HepG2 (cell line): Measurements from ENCODE around the gene DDR1. TPM values are rescaled to one million over a fixed set of nuclear protein-coding genes. Genes with fewer than 3 reads are reported as not detected.

Experiments
- ARID5B ChIP-seq: IDR thresholded peaks from 2 replicates; pipeline ENCODE4 v1.4.0; 2020; ENCODE audit warnings: mild to moderate bottlenecking, missing genetic modification reagents
- GZF1 ChIP-seq: sonication (generic); formaldehyde crosslinking; IDR thresholded peaks from 2 replicates; pipeline ENCODE4 v1.5.1; 2020; ENCODE audit warnings: mild to moderate bottlenecking, missing genetic modification reagents
- HDAC2 ChIP-seq: sonication (generic); formaldehyde crosslinking; IDR thresholded peaks from 2 replicates; pipeline ENCODE4 v1.4.0; 2020; ENCODE audit warnings: missing genetic modification reagents
- SYNCRIP ChIP-seq: fragments of 200-400 bp; formaldehyde crosslinking; IDR thresholded peaks from 2 replicates; pipeline ENCODE4 v1.6.1; 2018; ENCODE audit warnings: mild to moderate bottlenecking, low read depth, low read length; ENCODE audit not compliant: insufficient read depth
- ZNF75D ChIP-seq: sonication (generic); formaldehyde crosslinking; IDR thresholded peaks from 2 replicates; pipeline ENCODE4 v1.8.1; 2023; ENCODE audit warnings: missing genetic modification reagents, mild to moderate bottlenecking, borderline replicate concordance
- ZSCAN25 ChIP-seq: sonication (generic); formaldehyde crosslinking; IDR thresholded peaks from 2 replicates; pipeline ENCODE4 v1.8.0; 2022; ENCODE audit warnings: mild to moderate bottlenecking, missing genetic modification reagents
- polyA plus RNA-seq, 8 experiments: library from polyadenylated mRNA; depleted of rRNA in 3 of 8; stranded (reverse) in 7 of 8; unstranded in 1 of 8; fragments of >200 nt; fragmentation: Illumina TruSeq in 4 of 8; extraction: Trizol in 4 of 8; gene quantifications; 2 replicates each; pipeline versions ENCODE4 v1.2.1 to v1.2.3, GENCODE V29; 2011 to 2016; ENCODE audit warnings: low read depth in 4 of 8, missing spikeins in 1 of 8, mixed read lengths in 1 of 8; ENCODE audit not compliant: insufficient read depth in 1 of 8
- total RNA-seq, 5 experiments: library from RNA; depleted of rRNA; stranded (reverse); fragments of >200 nt; fragmentation: Illumina TruSeq; extraction: Trizol; gene quantifications; 2 replicates each; pipeline ENCODE4 v1.2.3, GENCODE V29; 2016; ENCODE audit warnings: low read depth in 1 of 5
- TF ChIP-seq, protein P1 (sequence below): IDR thresholded peaks from 2 replicates; pipeline ENCODE4 v1.6.1; 2016; ENCODE audit warnings: low read depth, missing genetic modification reagents, missing compliant biosample characterization
- TF ChIP-seq, protein P2 (sequence below): sonication (generic); formaldehyde crosslinking; IDR thresholded peaks from 2 replicates; pipeline ENCODE4 v1.8.1; 2022; ENCODE audit warnings: low read depth, mild to moderate bottlenecking, missing genetic modification reagents
- TF ChIP-seq, protein P3 (sequence below): sonication (generic); formaldehyde crosslinking; IDR thresholded peaks from 2 replicates; pipeline ENCODE4; 2020; ENCODE audit warnings: missing genetic modification reagents, mild to moderate bottlenecking, borderline replicate concordance
- TF ChIP-seq, protein P4 (sequence below): sonication (generic); formaldehyde crosslinking; IDR thresholded peaks from 2 replicates; pipeline ENCODE4 v1.8.1; 2023; ENCODE audit warnings: mild to moderate bottlenecking, missing genetic modification reagents

The DDR1 gene
- total and polyA plus RNA-seq, 2 of the 13 experiments (the other 11 are each of a cell fraction or from before 2014, with no cell fraction given): 16.7 to 20.2 TPM

DNA sequence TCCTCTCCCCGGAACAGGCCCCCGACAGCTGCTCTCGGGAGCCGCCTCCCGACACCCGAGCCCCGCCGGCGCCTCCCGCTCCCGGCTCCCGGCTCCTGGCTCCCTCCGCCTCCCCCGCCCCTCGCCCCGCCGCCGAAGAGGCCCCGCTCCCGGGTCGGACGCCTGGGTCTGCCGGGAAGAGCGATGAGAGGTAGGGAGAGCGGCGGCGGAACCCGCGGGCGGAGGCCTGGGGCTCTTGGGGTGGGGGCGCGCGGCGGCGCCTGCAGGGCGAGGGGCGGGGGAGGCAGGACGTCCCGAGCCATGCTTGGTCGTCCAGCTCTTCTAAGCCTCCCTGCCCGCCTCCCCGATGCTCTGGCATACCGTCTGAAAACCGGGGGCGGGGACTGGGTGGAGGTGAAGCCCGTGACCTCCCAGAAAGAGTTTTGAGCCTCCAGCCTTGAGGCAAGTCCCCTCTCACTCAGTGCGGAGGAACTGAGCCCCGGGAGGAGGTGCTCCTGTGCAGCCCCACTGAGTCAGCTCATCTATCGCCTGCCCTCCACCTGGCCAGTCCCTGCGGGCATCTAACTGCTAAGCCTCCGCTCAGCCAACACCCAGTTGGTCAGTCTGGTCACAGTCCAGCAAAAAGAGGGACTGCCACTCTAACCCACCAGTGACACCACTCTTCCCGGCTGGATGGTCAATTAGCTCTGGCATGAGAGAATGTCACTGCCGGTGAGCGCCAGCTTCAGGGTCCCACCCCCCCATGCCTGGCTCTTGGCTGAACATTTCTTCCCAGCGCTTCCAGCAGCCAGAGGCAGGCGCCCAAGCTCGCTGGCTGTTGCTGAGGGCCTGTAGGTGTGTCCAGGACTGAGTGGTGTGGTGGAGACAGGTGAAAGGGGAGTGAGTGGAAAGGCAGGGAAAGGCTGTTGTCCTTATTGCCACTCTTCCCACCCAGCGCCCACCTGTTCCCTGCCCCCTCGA is 482 bp downstream of the DDR1 start (continued):
- TF ChIP-seq, protein P1, sequence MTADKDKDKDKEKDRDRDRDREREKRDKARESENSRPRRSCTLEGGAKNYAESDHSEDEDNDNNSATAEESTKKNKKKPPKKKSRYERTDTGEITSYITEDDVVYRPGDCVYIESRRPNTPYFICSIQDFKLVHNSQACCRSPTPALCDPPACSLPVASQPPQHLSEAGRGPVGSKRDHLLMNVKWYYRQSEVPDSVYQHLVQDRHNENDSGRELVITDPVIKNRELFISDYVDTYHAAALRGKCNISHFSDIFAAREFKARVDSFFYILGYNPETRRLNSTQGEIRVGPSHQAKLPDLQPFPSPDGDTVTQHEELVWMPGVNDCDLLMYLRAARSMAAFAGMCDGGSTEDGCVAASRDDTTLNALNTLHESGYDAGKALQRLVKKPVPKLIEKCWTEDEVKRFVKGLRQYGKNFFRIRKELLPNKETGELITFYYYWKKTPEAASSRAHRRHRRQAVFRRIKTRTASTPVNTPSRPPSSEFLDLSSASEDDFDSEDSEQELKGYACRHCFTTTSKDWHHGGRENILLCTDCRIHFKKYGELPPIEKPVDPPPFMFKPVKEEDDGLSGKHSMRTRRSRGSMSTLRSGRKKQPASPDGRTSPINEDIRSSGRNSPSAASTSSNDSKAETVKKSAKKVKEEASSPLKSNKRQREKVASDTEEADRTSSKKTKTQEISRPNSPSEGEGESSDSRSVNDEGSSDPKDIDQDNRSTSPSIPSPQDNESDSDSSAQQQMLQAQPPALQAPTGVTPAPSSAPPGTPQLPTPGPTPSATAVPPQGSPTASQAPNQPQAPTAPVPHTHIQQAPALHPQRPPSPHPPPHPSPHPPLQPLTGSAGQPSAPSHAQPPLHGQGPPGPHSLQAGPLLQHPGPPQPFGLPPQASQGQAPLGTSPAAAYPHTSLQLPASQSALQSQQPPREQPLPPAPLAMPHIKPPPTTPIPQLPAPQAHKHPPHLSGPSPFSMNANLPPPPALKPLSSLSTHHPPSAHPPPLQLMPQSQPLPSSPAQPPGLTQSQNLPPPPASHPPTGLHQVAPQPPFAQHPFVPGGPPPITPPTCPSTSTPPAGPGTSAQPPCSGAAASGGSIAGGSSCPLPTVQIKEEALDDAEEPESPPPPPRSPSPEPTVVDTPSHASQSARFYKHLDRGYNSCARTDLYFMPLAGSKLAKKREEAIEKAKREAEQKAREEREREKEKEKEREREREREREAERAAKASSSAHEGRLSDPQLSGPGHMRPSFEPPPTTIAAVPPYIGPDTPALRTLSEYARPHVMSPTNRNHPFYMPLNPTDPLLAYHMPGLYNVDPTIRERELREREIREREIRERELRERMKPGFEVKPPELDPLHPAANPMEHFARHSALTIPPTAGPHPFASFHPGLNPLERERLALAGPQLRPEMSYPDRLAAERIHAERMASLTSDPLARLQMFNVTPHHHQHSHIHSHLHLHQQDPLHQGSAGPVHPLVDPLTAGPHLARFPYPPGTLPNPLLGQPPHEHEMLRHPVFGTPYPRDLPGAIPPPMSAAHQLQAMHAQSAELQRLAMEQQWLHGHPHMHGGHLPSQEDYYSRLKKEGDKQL: no peak
- no peak for TF ChIP-seq ZNF75D (CRISPR knock-in tag)
- TF ChIP-seq, protein P2, sequence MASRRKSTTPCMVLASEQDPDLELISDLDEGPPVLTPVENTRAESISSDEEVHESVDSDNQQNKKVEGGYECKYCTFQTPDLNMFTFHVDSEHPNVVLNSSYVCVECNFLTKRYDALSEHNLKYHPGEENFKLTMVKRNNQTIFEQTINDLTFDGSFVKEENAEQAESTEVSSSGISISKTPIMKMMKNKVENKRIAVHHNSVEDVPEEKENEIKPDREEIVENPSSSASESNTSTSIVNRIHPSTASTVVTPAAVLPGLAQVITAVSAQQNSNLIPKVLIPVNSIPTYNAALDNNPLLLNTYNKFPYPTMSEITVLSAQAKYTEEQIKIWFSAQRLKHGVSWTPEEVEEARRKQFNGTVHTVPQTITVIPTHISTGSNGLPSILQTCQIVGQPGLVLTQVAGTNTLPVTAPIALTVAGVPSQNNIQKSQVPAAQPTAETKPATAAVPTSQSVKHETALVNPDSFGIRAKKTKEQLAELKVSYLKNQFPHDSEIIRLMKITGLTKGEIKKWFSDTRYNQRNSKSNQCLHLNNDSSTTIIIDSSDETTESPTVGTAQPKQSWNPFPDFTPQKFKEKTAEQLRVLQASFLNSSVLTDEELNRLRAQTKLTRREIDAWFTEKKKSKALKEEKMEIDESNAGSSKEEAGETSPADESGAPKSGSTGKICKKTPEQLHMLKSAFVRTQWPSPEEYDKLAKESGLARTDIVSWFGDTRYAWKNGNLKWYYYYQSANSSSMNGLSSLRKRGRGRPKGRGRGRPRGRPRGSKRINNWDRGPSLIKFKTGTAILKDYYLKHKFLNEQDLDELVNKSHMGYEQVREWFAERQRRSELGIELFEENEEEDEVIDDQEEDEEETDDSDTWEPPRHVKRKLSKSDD (CRISPR knock-in tag): no peak
- no peak for TF ChIP-seq SYNCRIP
- no peak; the same call in 1 of the 2 replicates for TF ChIP-seq ZSCAN25 (CRISPR knock-in tag)
- no peak for TF ChIP-seq HDAC2 (CRISPR knock-in tag)
- TF ChIP-seq, protein P3, sequence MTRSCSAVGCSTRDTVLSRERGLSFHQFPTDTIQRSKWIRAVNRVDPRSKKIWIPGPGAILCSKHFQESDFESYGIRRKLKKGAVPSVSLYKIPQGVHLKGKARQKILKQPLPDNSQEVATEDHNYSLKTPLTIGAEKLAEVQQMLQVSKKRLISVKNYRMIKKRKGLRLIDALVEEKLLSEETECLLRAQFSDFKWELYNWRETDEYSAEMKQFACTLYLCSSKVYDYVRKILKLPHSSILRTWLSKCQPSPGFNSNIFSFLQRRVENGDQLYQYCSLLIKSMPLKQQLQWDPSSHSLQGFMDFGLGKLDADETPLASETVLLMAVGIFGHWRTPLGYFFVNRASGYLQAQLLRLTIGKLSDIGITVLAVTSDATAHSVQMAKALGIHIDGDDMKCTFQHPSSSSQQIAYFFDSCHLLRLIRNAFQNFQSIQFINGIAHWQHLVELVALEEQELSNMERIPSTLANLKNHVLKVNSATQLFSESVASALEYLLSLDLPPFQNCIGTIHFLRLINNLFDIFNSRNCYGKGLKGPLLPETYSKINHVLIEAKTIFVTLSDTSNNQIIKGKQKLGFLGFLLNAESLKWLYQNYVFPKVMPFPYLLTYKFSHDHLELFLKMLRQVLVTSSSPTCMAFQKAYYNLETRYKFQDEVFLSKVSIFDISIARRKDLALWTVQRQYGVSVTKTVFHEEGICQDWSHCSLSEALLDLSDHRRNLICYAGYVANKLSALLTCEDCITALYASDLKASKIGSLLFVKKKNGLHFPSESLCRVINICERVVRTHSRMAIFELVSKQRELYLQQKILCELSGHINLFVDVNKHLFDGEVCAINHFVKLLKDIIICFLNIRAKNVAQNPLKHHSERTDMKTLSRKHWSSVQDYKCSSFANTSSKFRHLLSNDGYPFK (CRISPR knock-in tag): no peak; the same call in 1 of the 2 replicates
- TF ChIP-seq GZF1: no peak
- TF ChIP-seq, protein P4, sequence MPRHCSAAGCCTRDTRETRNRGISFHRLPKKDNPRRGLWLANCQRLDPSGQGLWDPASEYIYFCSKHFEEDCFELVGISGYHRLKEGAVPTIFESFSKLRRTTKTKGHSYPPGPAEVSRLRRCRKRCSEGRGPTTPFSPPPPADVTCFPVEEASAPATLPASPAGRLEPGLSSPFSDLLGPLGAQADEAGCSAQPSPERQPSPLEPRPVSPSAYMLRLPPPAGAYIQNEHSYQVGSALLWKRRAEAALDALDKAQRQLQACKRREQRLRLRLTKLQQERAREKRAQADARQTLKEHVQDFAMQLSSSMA (CRISPR knock-in tag): no peak
- no peak for TF ChIP-seq ARID5B
